Urinary bladder (tissue), 4 donors: ENCODE measurements around the gene IDH2. TPM values are rescaled to one million over a fixed set of nuclear protein-coding genes. Genes with fewer than 3 reads are reported as not detected.

Experiments
- DNase-seq: peaks from one replicate; pipeline ENCODE4 v3.0.0-alpha.2; 2015; ENCODE audit errors: extremely low spot score
- H3K27ac ChIP-seq: one replicate; pipeline ENCODE4 v1.5.1; 2013; ENCODE audit warnings: low read depth, mild to moderate bottlenecking, moderate library complexity
- H3K36me3 ChIP-seq: one replicate; pipeline ENCODE4 v1.6.1; 2013; ENCODE audit warnings: mild to moderate bottlenecking, moderate library complexity; ENCODE audit not compliant: insufficient read depth
- H3K4me1 ChIP-seq: one replicate; pipeline ENCODE4 v1.6.1; 2013; ENCODE audit warnings: mild to moderate bottlenecking, moderate library complexity; ENCODE audit not compliant: insufficient read depth
- H3K4me3 ChIP-seq: one replicate; pipeline ENCODE4 v1.5.1; 2013; ENCODE audit warnings: low read depth, low read length
- WGBS: extraction: QIAGEN DNeasy Blood & Tissue Kit; methylation state at CpG from one replicate; pipeline ENCODE4 v1.1.7; 2013; 5-methylcytosine and 5-hydroxymethylcytosine counted together
- polyA plus RNA-seq: library from polyadenylated mRNA; stranded (reverse); fragments of 200-250 nt; gene quantifications from one replicate; pipeline ENCODE4 v1.2.3, GENCODE V29; 2013
- total RNA-seq: library from RNA; depleted of rRNA; stranded (reverse); fragments of >200 nt; gene quantifications from one replicate; pipeline ENCODE4 v1.2.3, GENCODE V29; 2014
- donor health status: healthy with polysubstance abuse.
- donor health status: healthy.

The IDH2 gene
- total and polyA plus RNA-seq, 2 donors: 85.0 to 105 TPM

DNA sequence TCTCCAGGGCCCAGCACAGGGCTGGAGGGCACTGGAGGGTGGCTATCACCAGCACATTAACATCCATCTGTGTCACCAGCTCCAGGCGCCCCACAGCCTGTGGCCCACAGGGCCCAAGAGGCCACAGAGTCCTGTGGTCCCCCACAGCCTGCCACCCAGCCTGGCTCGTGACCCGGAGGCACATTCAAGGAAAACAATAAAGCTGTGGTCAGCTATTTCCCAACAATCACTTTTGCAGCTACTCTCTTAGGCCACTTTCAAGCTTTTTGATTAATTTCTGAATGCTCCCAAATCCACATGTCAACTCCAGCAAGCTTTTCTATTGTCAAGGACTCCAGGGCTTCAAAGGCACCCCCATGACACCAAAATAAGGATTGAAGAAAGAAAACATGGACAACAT, 16.7 kb downstream of the IDH2 start:
- Histone ChIP-seq H3K4me3 (no peak overlapping the region), H3K36me3 (peaks cover 2% of the 10 kb centered on the region), H3K4me1 (no peaks in the 10 kb centered on the region), H3K27ac (no peak overlapping the region)
- 87% methylated on average over 3 of the region's 3 CpGs for WGBS
- DNase-seq: no peak

DNA sequence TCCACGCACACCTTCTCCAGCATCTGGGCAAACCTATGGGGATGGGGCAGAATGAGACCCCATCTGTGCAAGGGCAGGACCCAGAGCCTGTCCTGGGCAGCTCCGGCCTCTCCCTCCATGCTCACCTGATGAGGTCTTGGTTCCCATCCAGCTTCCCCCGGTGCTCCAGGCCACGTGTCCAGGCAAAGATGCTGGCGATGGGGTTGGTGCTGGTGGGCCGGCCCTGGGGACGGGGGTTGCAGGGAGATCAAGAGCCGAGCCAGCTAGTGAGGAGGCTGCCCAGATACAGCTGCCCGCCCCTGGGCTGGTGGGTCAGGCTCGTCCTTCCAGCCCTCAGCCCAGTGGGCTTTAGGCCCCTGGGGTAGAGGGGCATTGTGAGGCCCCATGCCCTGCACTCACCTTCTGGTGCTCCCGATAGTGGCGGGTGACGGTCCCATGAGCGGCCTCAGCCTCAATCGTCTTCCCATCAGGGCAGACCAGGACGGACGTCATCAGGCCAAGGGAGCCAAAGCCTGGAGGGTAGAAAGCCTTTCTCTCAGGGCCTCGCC, 17.3 kb downstream of the IDH2 start:
- Histone ChIP-seq H3K4me1 (no peaks in the 10 kb centered on the region), H3K36me3 (peaks cover 2% of the 10 kb centered on the region), H3K27ac (no peak overlapping the region), H3K4me3 (no peak overlapping the region)
- 90% methylated on average over 18 of the region's 18 CpGs for WGBS
- DNase-seq: no peak

DNA sequence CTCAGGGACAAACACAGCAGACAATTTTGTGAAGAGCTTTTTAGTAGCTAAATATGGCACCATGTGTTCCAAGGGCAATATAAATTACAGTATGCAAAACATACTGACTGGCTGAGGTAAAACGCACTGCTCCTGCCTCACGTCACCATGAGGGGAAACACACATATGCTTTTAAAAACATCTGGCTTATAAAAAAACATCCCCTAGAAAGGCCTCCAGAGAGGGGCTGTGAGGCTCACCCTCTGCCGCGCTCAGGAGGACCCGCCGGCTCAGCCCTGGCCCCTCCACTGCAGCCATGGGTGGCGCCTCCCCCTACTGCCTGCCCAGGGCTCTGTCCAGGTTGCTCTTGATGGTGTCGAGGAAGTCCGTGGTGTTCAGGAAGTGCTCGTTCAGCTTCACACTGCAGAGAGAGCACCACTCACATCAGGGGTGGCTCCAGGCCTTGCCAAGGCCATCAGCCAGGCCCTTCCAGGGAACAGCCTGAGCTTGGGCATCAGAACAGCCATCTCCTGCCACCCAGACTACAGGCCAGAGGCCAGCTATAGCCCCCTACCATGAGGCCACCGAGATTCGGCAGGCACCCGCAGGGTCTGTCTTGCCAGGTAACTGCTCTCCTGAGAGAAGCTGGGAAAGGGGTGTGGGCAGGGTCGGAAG, 18.2 kb downstream of the IDH2 start:
- no peak for DNase-seq
- no peak overlapping the region for H3K27ac ChIP-seq
- H3K4me1 ChIP-seq: no peaks in the 10 kb centered on the region
- 80% methylated on average over 14 of the region's 14 CpGs for WGBS
- H3K4me3 ChIP-seq: no peak overlapping the region
- H3K36me3 ChIP-seq: no peaks in the 10 kb centered on the region

GRCh38 chr15:90083419-90083818, 18.8 kb downstream of the IDH2 start:
- Histone ChIP-seq H3K4me1 (no peaks in the 10 kb centered on the region), H3K4me3 (no peak overlapping the region), H3K27ac (no peak overlapping the region), H3K36me3 (no peaks in the 10 kb centered on the region)
- DNase-seq: no peak
- 96% methylated on average over 5 of the region's 5 CpGs for WGBS

DNA sequence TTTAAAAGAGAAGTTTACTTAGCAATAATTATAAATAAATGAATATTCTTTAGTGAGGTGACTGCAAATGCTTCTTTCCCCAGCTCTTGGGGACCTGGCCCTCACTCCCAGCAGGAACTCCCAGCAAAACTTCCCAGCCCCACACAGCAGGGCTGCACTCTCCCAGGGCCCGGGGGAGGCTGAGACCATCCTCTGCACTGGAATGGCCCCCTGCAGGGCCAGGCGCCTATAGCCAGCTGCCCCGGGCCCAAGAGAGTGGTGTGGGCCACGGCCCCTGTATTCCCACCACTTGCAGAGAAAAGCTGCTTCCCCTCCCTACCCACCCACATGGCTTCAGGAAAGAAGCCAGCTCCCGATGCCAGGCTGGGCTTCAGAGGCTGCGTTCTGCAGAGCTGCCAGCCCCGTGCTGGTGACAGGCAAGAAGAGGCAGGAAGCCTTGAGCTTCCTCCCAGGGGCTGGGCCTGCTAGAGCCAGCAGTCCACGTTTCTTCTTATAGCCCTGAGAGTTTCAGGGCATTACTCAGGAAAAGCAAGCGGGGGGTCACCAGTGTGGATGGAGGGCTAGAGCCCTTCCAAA, 20.0 kb downstream of the IDH2 start:
- 43% methylated on average over 9 of the region's 9 CpGs for WGBS
- Histone ChIP-seq H3K4me3 (no peak overlapping the region), H3K27ac (no peak overlapping the region), H3K36me3 (no peaks in the 10 kb centered on the region), H3K4me1 (no peaks in the 10 kb centered on the region)
- DNase-seq: no peak

DNA sequence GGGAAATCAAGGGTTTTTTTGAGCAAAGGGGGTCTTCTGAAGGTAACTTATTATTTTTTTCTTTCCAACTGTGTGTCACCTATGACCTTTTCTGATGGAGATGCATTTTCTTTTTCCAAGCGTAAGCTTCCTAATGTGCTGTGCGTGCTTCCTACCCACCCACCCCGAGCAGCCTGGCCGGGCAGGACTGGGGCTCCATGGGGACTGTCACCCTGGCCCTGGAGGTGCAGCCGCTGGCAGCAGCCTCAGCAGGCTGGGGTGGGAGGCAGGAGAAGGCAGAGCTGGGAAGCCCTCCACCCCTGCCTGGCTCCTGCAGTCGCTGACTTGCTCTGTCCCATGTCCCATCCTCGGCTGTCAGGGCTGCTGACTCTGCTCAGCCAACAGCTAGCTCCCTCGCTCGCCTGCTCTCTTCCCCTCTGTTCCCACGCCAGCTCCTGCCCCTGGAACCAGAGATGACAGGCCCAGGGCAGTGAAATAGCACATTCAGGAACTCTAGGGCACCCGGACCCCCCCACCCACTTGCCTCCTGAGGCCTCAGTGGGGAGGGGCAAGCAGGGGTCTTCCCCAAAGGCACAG, 21.4 kb downstream of the IDH2 start:
- Histone ChIP-seq H3K4me1 (no peaks in the 10 kb centered on the region), H3K27ac (no peak overlapping the region), H3K36me3 (no peaks in the 10 kb centered on the region), H3K4me3 (no peak overlapping the region)
- DNase-seq: no peak
- 87% methylated on average over 11 of the region's 11 CpGs for WGBS

- Histone ChIP-seq H3K36me3 (no peaks in the 10 kb centered on the region), H3K4me3 (no peak overlapping the region), H3K4me1 (no peaks in the 10 kb centered on the region), H3K27ac (no peak overlapping the region)
- DNase-seq: no peak
- WGBS: 78% methylated on average over 9 of the region's 9 CpGs
Observed at GRCh38 chr15:90080458-90080755, 21.9 kb downstream of the IDH2 start.

DNA sequence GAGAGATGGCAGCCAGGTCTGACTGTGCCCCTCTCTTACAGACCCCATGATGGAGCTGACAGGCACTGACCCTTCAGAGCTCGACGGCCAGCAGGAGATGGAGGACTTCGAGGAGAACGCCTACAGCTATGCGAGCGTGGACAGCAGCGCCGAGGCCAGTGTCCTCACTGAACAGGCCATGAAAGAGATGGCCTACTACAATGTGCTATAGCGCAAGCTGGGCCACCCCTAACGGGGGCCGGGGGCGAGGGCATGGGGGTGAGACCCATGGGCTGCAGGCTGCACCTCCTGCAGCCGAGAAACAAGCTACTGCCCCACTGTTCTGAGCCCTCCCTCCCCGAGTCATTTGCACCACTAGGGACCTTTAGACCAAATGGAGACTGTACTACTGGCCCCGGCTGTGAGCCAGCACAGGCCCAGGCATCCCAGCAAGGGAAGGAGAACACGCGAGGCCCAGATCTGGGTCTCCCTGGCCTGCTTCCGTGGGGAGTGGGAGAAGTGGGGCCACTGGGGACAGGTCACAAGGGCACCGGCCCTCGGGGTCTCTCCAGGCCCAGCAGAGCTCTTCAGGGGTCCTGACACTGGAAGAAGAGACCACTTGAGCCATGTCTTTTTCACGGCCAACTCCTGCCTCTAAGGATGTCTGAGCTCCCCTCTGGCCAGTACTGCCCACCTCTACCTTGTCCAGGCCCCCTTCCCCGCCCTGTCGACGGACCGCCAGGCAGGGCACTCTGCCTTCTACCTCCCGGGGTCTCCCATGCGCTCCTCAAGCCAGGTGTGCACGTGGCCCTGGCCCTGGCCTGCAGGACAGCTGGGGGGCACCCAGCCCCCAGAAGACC, 22.4 kb downstream of the IDH2 start:
- WGBS: 88% methylated on average over 28 of the region's 28 CpGs
- no peak for DNase-seq
- no peaks in the 10 kb centered on the region for H3K4me1 ChIP-seq
- no peak overlapping the region for H3K27ac ChIP-seq
- H3K36me3 ChIP-seq: no peaks in the 10 kb centered on the region
- H3K4me3 ChIP-seq: no peak overlapping the region

DNA sequence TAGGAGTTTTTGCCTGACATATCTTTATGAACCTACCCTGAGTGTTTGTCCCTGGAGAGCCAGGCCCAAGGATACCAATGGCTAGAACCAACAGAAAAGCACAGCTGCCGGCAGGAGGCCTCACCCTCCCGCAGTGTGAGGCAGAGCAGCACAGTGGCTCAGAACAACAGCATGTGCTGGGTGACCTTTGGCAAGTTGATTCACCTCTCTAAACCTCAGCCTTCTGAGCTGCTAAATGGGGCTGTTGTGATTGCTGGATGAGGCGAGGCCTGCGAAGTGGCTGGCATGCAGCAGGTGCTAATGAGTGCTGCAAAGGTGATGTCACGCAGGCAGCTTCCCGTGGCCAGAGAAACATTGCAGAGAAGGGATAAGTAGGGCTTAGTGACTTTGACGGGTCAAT, 23.3 kb downstream of the IDH2 start:
- Histone ChIP-seq H3K4me1 (no peaks in the 10 kb centered on the region), H3K4me3 (no peak overlapping the region), H3K36me3 (no peaks in the 10 kb centered on the region), H3K27ac (no peak overlapping the region)
- DNase-seq: no peak
- WGBS: 88% methylated on average over 7 of the region's 7 CpGs

DNA sequence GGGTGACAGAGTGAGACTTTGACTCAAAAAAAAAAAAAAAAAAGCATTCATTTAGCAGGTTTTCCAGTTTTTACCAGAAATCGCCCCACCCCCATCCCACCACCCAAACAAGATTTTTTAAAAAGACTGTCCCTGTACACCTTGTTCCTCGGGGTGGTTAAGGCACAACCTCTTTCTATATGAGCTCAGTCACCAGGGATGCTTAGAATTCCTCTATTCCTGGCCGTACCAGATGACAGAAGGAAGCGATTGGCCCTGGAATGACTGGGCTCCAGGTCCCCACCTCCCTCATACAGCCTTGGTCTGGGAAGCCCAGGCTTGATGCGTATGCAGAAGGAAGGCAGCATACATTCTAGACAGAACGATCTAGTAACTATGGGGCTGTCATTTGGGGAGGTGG, 25.6 kb downstream of the IDH2 start:
- Histone ChIP-seq H3K36me3 (no peaks in the 10 kb centered on the region), H3K27ac (no peak overlapping the region), H3K4me1 (no peaks in the 10 kb centered on the region), H3K4me3 (no peak overlapping the region)
- no peak for DNase-seq
- 86% methylated on average over 6 of the region's 6 CpGs for WGBS

DNA sequence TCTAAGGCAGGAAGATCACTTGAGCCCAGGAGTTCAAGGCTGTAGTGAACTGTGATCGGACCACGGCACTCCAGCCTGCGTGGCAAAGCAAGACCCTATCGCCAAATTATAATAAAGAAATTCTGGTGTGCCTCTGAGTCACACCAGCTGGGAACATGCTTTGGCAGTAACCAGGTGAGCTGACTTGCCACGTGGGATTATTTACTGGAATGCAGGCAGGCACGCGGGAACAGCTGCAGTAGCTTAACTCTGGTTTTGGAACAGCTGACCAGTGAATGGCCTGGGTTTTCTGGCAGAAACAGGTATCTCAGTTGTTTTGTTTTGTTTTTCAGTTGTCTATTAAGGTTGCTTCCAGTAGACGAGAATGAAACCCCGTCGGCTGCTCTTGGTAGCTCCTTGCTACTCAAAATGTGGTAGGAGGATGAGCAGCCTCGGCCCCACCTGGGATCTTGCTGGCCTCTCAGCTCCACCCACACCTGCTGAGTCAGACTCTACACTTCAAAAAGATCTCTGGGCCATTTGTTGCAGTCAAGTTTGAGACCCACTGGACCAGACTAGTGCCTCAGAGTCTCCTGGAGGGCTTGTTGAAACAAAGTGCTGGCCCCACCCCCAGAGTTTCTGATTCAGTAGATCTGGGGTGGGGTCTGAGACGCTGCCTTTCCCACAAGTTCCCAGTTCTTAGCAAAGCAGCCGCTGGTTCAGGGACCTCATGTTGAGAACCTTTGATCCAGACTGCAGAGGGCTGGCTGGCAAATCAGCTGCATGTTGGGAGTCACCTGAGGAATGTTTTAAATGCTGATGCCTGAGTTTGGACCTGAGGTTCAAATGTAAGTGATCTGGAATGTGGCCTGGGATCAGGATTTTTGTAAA, 26.6 kb downstream of the IDH2 start:
- Histone ChIP-seq H3K36me3 (no peaks in the 10 kb centered on the region), H3K4me3 (no peak overlapping the region), H3K27ac (no peak overlapping the region), H3K4me1 (no peaks in the 10 kb centered on the region)
- 56% methylated on average over 13 of the region's 13 CpGs for WGBS
- DNase-seq: no peak

DNA sequence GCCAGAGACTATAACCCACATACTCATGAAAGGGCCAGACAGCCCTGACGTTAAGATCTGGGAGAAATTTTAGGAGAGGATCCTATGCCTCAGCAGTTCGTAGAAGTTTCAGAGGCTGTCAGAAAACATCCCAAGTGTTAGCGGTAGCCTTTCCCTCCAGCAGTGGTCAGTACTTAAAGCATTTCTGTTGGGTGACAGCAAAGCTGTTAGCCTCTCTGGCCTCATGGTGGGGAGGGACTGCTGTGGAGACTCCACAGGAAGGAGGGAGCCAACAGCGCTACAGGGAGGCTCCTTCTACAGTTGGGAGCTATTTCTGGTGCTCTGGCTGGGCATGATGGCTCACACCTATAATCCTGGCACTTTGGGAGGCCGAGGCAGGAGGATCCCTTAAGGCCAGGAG, 27.4 kb downstream of the IDH2 start:
- H3K36me3 ChIP-seq: no peaks in the 10 kb centered on the region
- H3K27ac ChIP-seq: no peak overlapping the region
- no peak overlapping the region for H3K4me3 ChIP-seq
- DNase-seq: no peak
- H3K4me1 ChIP-seq: no peaks in the 10 kb centered on the region
- 78% methylated on average over 5 of the region's 5 CpGs for WGBS

DNA sequence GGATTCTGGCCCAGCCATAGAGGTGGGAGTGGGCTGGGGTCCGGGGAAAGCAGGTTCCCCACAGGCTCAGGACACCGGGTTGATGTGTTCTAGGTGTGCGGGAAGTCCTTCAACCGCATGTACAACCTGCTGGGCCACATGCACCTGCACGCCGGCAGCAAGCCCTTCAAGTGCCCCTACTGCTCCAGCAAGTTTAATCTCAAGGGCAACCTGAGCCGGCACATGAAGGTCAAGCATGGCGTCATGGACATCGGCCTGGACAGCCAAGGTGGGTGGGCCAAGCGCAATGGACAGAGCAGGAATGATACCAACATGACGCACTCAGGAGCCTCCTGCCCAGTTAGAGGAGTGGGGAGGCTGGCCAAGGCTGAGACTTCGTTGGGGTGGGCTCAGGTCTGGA, 28.2 kb downstream of the IDH2 start:
- no peak for DNase-seq
- WGBS: 90% methylated on average over 12 of the region's 12 CpGs
- Histone ChIP-seq H3K4me3 (no peak overlapping the region), H3K27ac (no peak overlapping the region), H3K4me1 (no peaks in the 10 kb centered on the region), H3K36me3 (no peaks in the 10 kb centered on the region)
